Stimulated activated CD8-positive, alpha-beta memory T cell treated with anti-CD3 and anti-CD28 coated beads, Interleukin-12 subunit alpha, Interleukin-12 subunit beta, amount 100 ng/mL, for 4 hours (primary cell): ENCODE data around the gene GNAI3.
"Not testable (repeated sequence)": the region's sequence is repeated elsewhere in the genome, so short reads cannot be mapped to it uniquely, and the experiment has no call there.

Experiments used
- DNase-seq: peaks from one replicate; pipeline ENCODE4 v3.0.0-alpha.2; 2020; ENCODE audit warnings: low read depth

The GNAI3 gene

GRCh38 chr1:109637446-109637845, 89.0 kb downstream of the GNAI3 start:
- DNase-seq: no peak

DNA sequence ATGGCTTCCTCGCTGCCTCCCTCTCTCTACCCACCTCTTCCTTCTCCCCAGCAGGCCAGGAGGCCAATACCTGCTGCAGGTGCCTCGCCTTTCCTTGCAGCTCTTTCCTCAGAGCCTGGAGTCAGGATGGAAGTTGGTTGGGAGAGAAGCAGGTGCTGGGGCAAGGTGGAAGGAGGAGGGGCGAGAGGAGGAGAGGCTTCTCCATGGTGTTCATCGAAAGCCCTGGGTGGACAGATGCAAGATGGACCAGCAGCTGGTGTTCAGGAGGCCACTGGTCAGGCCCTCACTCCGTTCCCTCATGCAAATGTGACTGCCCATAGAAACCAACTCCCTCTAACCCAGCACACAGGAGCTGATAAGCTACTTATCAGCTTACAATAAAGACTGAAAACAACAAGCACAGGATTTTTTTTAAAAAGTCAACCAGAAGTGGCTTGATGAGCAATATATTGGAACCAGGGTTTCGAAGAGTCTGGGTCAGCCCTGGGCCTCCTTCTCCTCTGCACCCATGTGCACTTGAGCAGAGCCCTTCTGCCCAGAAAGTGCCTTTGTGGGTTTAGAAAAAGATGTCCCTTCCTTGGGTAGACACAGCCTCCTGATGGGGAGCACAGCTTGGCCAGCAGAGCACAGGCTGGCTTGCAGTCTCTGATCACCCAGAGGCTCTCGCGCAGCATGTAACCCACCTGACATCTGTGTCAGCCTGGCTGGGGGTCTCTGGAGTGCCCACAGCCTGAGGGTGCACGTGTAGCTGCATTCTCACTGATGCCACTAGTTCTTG, 90.8 kb downstream of the GNAI3 start:
- DNase-seq: no peak

DNA sequence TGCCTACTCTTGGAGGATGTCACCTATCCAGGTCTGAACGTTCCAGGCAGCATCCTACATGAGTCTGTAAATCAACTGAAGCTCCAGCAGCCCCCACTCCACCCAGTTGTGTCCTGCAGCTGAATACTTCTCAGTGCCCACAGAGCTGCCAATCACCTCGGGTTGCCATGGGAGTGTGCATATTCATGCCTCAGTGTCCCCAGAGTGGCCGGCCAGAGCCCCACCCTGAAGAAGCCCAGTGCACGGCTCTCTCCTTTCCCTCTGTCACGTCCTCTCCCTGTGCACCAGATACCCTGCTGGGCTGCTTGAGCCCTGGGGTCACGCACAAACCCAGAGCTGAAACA, 91.4 kb downstream of the GNAI3 start:
- no peak for DNase-seq

DNA sequence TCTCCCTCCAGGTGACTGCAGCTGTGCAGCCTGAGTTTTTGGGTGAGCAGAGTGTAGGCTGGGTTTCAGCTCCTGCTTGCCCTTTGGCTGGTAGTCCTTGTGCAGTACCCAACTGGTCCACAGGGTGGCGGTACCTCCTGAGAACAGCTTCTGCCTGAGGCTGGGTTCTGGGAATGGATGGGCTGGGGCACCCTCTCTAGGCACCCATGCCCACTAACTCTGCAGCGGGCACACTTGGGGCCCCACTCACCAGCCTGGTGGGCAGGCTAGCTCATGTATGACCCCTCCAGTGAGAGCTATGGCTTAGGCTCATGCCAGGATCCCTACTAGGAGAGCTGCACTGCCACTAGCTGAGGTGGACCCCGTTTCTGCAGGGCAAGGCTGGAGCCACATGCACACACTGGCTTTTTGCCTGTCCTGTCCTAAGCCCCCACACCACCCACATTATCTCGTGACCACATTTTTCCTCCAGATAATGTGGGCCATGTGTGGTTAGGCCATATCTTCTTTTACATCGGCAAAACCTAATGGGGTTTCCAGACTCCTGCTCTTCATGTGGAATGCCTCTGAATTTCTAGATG, 92.0 kb downstream of the GNAI3 start:
- DNase-seq: peak; percentile 70

- no peak for DNase-seq
Observed at GRCh38 chr1:109641078-109641740, 92.8 kb downstream of the GNAI3 start.

DNA sequence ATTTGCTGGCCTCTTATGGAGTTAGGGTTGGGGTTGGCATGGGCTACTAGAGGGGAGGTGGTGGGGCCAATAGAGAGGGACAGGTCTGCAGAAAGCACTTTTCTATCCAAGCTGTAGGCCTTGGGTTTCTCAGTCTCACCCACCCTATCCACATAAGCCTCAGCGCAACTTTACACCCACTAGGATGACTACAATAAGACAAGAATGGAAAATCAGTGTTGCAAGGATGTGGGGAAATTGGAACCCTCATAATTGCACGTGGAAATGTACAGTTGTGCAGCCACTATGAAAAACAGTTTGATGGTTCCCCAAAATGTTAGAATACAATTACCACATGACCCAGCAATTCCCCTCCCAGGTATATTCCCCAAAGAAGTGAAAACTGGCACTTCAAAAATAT, 93.4 kb downstream of the GNAI3 start:
- no peak for DNase-seq

- DNase-seq: no peak
Observed at GRCh38 chr1:109642626-109643025, 94.2 kb downstream of the GNAI3 start.

DNA sequence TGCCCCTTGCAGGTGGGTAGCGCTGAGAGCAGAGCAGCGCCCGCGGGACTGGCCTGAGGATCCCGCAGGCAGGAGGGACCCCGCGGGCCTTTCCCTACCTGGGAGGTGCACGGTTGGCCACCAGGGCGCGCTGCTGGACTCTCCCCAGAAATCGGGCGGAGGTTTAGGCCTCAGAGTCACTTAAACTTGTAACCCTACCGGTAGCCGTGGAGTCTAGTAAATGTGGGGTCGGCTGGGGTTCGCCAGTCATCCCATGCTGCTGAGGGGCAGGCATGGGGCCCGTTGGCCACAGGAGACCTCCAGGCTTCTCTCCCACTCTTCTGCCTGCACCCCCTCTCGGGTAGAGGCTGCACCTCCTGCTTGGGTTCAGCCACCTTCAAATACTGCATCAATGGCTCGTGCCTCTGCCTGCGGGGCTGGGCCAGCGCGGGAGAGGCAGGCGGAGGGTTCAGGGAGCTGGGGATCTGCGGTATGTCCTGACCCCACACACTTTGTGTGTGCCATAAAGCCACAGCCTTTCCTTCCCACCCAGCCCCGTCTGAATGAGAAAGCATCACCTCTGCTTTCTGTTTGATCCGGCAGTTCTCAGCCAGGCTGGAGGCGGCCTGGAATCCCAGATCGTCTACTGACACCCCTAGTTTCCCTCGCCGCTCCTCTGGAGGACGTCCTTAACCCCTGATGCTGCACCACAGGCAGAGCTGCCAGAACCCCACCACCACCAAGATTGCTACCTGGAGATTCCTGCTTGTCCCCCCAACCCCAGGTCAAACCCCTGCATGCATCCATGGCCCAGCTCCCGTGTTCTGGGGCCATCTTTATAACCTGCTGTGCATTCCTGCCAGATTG, 95.2 kb downstream of the GNAI3 start:
- peak; percentile 69 for DNase-seq

- no peak for DNase-seq
Observed at GRCh38 chr1:109644670-109645069, 96.3 kb downstream of the GNAI3 start.

DNA sequence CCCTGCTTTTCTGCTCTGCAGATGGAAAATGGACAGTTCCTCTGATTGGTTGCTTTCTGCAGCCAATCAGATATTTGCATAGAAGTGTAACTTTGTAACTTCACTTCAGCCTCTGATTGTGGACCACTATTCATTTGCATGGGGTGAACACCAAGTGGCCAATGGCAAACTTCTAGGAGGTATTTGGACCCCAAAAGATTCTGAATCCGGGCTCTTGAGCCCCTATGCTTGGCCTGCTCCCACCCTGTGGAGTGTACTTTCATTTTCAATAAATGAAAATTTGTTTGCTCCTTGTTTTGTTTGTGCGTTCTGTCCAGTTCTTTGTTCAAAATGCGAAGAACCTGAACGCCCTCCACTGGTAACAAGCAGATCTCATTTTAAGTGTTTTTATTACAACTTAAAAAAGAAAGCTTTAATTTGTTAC, 101.1 kb downstream of the GNAI3 start:
- no peak for DNase-seq

GRCh38 chr1:109650609-109651008, 102.2 kb downstream of the GNAI3 start:
- DNase-seq: no peak

DNA sequence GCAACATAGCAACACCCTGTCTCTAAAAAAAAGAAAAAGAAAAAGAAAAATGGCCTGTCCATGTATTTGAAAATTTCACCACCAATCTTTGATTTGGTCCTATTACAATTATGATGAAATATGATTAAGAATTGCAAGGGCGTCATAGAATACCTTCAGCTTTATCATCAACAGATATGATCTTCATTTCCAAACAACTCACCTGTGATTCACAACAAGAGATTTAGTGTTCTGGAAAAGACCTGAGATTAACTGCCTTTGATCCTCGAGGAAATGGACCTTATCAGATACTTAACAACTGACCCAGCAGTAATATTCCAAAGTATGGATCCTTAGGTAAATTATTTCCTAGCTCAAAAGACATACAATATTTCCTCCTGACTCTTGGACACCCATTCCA, 104.0 kb downstream of the GNAI3 start:
- no peak for DNase-seq

DNA sequence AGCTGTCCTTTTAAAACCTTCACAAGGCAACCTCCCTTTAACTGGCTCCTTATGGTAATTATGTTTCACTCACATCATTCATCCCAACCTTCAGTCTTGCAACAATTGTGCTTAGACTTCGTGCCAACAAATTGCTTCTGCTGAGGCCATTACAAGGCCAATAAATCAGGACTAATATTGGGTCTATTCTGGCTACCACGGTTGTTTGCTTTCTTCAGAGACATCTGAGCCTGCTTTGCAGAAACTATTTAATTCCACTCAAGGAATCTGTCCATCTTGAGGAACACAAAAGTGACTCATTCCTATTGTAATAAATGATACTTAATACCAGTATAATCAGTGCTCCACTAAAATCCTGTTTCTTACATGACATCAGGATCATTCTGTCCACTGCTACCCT, 104.9 kb downstream of the GNAI3 start:
- no peak for DNase-seq

DNA sequence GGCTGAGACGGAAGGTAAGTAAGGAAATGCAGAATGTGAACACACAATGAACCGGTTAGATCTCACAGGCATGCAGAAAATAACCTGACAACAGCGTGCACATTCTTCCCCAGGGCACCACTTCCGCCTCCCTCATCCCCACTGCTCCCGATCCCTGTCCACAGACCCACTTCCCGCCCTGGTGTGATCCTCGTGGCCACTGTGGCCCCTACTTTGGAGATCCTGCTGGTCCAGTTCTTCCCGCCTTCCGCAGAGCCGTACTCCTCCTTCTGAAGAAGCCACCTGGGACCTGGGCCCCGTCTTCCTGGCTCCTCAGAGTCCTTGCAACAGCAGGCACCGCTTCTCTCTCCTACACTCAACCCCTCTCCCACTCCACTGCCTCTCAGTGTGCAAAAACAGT, 106.1 kb downstream of the GNAI3 start:
- no peak for DNase-seq

- DNase-seq: peak; percentile 53
Observed at GRCh38 chr1:109655615-109656519, 107.5 kb downstream of the GNAI3 start, which contains the start of gene GSTM4. TSS of gene GSTM4 (plus strand) at chr1:109656099. CDS start at chr1:109656390, 291 bp downstream.

GRCh38 chr1:109657395-109657794, 109.0 kb downstream of the GNAI3 start:
- no peak for DNase-seq

DNA sequence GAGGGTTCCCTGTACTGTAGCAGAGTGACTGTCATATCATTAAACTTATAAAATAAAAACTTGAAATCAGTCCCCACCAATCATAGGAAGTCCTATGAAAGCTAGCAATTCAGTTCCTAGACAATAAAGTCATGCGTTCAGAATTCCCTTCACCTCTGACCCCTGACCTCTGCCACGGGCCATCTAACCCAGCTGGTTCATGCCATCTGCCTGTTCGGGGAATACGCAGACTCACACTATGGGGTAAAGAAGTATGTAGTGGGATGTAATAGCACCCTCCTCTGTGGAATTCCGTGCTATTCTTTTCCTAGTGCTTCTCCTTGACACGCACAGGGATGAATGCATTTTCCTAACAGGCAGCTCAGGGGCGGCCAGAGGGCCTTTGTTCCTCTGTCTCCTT, 109.6 kb downstream of the GNAI3 start:
- DNase-seq: no peak

GRCh38 chr1:109658533-109659042, 110.2 kb downstream of the GNAI3 start:
- DNase-seq: no peak

- no peak for DNase-seq
Observed at GRCh38 chr1:109659145-109659544, 110.7 kb downstream of the GNAI3 start.

DNA sequence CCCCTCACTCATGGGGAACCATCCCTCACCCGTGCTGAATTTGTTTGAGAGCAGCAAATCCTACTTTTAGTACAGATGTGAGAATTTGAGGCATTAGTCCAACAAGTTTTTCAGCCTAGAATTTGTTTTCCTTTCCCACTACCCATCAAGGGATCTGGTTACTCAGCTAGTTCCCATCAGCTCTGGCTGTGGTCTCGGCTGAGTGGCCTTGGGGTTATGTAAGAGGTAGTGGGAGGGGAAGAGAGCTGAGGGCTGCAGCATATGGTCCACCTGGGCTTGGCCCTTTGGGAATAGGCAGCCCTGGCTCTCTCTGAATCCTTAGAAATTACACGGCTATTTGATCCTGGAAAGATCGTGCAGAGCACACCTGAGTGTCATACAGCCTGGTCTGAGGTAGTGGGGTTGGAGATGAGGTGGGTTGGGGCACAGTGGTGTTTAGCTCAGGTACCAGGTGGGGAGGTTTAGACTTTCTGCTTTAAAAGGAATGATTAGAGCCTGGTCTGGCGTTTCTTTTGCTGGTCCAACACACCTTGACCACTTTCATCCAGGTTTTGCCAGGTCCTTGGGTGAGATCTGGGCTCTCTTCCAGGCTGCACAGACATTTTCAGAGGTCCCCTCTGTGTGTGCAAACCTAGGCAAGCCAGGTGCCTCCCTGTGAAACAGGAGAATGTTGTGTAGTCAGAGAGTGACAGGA, 111.7 kb downstream of the GNAI3 start:
- DNase-seq: no peak

DNA sequence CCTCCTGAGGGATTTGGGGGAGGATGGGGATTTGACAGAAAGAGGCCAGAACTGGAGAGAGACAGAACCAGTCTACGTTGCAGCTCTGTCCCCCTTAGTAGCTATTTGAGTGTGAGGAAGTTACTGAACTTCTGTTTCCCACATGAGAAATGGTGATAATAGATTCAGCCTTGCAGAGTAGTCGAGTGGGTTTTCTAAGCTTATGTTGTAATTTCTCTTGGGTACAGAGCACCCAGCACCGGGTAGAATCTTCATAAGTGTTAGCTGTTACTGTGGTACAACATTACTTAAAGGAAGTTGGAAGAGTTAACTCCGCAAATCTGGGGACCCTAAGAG, 112.2 kb downstream of the GNAI3 start:
- DNase-seq: not testable (repeated sequence)
